ENCODE measurements around the gene DSCAML1.

The DSCAML1 gene

DNA sequence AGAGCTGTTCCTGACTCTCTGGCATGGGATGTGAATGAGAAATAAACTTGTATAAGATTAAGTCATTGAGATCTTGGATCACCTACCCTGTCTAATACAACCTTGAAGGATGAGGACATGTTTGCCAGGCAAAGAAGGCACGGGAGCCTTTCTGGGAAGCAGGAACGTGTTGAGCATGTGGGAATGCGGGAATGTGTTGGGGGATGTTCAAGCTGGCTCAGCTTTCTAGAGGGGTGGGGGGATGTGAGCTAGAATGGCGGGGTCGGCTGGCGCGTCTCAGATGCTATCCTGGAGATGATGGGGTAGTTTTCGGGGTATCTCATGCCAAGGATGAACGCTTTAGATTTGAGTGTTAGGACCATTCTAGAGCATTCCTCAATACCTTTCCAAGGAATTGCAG lies 227.1 kb downstream of the DSCAML1 start:
- DNase-seq (ENCODE audit: low read depth) = no peak
- TF ChIP-seq, protein P1, sequence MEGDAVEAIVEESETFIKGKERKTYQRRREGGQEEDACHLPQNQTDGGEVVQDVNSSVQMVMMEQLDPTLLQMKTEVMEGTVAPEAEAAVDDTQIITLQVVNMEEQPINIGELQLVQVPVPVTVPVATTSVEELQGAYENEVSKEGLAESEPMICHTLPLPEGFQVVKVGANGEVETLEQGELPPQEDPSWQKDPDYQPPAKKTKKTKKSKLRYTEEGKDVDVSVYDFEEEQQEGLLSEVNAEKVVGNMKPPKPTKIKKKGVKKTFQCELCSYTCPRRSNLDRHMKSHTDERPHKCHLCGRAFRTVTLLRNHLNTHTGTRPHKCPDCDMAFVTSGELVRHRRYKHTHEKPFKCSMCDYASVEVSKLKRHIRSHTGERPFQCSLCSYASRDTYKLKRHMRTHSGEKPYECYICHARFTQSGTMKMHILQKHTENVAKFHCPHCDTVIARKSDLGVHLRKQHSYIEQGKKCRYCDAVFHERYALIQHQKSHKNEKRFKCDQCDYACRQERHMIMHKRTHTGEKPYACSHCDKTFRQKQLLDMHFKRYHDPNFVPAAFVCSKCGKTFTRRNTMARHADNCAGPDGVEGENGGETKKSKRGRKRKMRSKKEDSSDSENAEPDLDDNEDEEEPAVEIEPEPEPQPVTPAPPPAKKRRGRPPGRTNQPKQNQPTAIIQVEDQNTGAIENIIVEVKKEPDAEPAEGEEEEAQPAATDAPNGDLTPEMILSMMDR (IDR thresholded peaks at IDR 0.05; ENCODE audit: control insufficient read depth, insufficient read depth, low read depth, low read length, missing control alignments) = no peak
- no peak overlapping the region for H3K4me3 ChIP-seq (ENCODE audit: control insufficient read depth, low read depth, low read length)

DNA sequence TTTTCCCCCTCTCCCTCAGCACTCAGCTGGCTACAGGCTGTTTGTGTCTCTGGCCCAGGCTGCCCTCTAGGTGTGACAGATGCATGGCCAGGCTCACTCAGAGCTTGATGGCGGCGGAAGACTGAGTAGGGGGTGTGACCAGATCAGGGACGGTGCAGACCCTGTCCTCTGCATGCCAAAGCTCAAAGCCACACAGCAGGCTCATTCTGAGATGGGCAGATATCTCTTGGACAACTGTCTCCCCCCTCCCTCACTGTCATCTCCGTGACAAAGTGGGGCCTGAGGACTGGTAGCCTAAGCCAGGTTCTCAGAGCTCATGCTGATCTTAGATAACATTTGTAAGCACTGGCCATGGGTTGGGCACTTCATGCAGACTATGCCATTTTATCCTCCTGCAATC lies 231.3 kb downstream of the DSCAML1 start:
- TF ChIP-seq, protein P1 (IDR thresholded peaks at IDR 0.05; ENCODE audit: control insufficient read depth, insufficient read depth, low read depth, low read length, missing control alignments) = no peak

DNA sequence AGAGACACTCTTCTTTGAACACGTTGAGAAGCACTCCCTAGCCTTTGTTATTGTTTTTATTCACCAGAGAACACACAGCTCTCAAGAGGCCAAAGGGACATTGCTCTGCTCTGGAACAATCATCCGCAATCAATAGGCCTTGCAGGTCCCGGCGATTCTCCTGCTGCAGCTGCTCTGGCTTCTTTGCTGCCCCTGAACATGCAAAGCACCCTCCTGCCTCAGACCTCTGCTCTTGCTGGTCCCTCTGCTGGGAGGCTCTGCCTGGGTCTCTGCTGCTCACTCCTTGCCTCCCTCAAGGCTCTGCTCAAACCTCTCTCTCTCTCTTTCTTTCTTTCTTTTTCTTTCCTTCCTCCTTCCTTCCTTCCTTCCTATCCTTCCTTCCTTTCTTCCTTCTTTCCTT lies 232.7 kb downstream of the DSCAML1 start:
- TF ChIP-seq, protein P1 (IDR thresholded peaks at IDR 0.05; ENCODE audit: control insufficient read depth, insufficient read depth, low read depth, low read length, missing control alignments) = no peak
- no peak for DNase-seq (ENCODE audit: low read depth)
- no peak overlapping the region for H3K4me3 ChIP-seq (ENCODE audit: control insufficient read depth, low read depth, low read length)

More for the DNA sequence above, 231.3 kb downstream of the DSCAML1 start:
- DNase-seq (ENCODE audit: low read depth) = no peak
- no peak overlapping the region for H3K4me3 ChIP-seq (ENCODE audit: control insufficient read depth, low read depth, low read length)

DNA sequence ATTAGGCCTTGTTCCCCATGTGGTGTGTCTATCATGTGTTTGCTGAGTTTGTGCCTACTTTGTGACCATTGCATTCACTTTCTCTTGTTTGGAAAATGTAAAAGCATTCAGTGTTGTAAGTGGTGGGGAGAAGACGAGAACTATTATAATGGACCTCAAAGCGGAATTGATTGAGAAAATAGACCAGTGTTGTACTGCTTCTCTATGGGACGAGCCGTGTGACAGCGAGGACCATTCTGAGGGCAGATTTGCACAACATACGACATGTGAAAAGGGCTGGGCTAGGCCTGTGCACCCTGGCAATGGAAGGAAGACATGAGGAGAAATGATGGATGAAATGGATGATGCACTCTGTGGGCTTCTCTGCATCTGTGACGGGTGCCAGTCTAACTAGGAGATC lies 233.5 kb downstream of the DSCAML1 start:
- H3K4me3 ChIP-seq (ENCODE audit: control insufficient read depth, low read depth, low read length) = no peak overlapping the region
- no peak for DNase-seq (ENCODE audit: low read depth)
- TF ChIP-seq, protein P1 (IDR thresholded peaks at IDR 0.05; ENCODE audit: control insufficient read depth, insufficient read depth, low read depth, low read length, missing control alignments) = no peak

DNA sequence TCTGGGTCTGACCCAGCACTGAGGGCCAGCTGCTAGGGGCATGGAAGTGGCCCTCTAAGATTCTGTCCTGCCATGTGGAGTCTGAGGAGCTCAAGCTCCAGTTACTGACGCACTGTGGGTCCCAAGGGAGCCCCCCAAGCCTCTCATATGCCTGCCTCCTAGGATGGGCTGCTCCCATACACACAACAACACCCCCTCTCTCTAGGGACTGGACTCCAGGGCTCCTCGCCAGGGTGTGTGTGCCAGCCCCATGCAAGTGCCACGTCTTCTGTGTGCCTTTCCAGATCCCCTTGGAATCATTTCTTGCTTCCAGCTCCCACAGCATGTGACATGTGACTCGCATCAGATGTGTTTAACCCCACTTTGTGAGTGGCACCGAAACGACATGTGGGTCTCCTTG lies 234.9 kb downstream of the DSCAML1 start:
- TF ChIP-seq, protein P1 (IDR thresholded peaks at IDR 0.05; ENCODE audit: control insufficient read depth, insufficient read depth, low read depth, low read length, missing control alignments) = no peak
- no peak overlapping the region for H3K4me3 ChIP-seq (ENCODE audit: control insufficient read depth, low read depth, low read length)
- no peak for DNase-seq (ENCODE audit: low read depth)

DNA sequence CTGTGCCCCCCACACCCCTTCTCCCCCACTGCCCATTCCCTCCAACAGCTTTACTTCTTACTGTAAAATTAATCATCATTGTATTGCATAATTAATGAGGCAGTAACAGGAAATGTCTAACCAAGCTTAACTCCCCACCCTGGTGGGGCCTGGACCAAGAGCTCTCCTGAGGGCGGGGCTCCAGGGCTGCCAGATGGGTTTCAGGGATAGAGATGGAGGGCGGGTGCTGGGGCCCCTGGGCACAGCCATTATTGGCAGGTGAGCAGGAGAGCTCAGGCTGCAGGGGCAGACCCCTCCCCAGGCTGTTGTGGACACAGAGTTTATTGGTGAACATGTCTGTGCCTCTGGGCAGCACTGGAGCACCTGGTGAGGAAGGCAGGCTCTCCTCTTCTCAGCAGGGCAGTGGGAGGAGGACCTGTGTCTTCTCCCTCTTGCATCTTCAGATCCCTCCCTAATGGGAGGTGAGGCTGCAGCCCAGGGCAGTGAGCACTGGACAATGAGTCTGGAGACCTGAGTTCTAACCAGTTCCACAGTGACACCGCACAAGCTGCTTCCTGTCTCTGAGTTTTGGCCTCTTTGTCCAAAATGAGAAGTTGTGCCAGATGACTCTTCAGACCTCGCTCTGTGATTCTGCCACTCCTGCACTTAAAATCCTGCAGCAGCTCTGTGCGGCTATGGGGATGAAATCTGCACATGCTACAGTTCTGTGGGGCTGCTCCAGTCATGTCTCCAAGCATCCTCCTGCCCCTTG lies 236.1 kb downstream of the DSCAML1 start:
- DNase-seq (ENCODE audit: low read depth) = no peak
- TF ChIP-seq, protein P1 (IDR thresholded peaks at IDR 0.05; ENCODE audit: control insufficient read depth, insufficient read depth, low read depth, low read length, missing control alignments) = no peak
- no peak overlapping the region for H3K4me3 ChIP-seq (ENCODE audit: control insufficient read depth, low read depth, low read length)

Measured in AG09309 (cell line).